Astrocyte (in vitro differentiated cells and primary cell): ENCODE results near the gene PFDN1. TPM values are rescaled to one million over a fixed set of nuclear protein-coding genes. Genes with fewer than 3 reads are reported as not detected.

Source experiments
- DNase-seq: peaks from one replicate; pipeline ENCODE4 v3.0.0-alpha.2; 2010; ENCODE audit warnings: low read depth
- FAIRE-seq: peaks from 2 replicates; lab custom pipeline; 2011; peaks lifted over from hg19 to GRCh38; lab: Jason Lieb, UNC
- H2AFZ ChIP-seq: 2 replicates; pipeline ENCODE4 v1.6.0; 2012; ENCODE audit warnings: low read depth, low read length, inconsistent platforms
- H3K27ac ChIP-seq: 2 replicates; pipeline ENCODE4 v1.5.1; 2011; ENCODE audit warnings: low read depth, low read length, inconsistent platforms
- H3K27me3 ChIP-seq: 2 replicates; pipeline ENCODE4 v1.6.0; 2011; ENCODE audit warnings: low read length, inconsistent platforms; ENCODE audit not compliant: insufficient read depth
- H3K36me3 ChIP-seq: 2 replicates; pipeline ENCODE4 v1.5.1; 2011; ENCODE audit warnings: low read length, inconsistent platforms; ENCODE audit not compliant: insufficient read depth
- H3K4me1 ChIP-seq: 2 replicates; pipeline ENCODE4 v1.5.1; 2011; ENCODE audit warnings: low read length, inconsistent platforms; ENCODE audit not compliant: insufficient read depth
- H3K4me2 ChIP-seq: 2 replicates; pipeline ENCODE4 v1.6.0; 2012; ENCODE audit warnings: low read length, inconsistent platforms
- H3K4me3 ChIP-seq: 2 replicates; pipeline ENCODE4 v1.5.1; 2011; ENCODE audit warnings: low read depth, mild to moderate bottlenecking, low read length, inconsistent platforms; ENCODE audit not compliant: insufficient read depth
- H3K79me2 ChIP-seq: 2 replicates; pipeline ENCODE4 v1.6.0; 2012; ENCODE audit warnings: mild to moderate bottlenecking, low read length, inconsistent platforms; ENCODE audit not compliant: insufficient read depth
- H3K9ac ChIP-seq: 2 replicates; pipeline ENCODE4 v1.6.0; 2012; ENCODE audit warnings: mild to moderate bottlenecking, low read length, inconsistent platforms
- H3K9me3 ChIP-seq: 2 replicates; pipeline ENCODE4 v1.5.1; 2012; ENCODE audit warnings: low read depth, mild to moderate bottlenecking, low read length, inconsistent platforms; ENCODE audit not compliant: insufficient read depth
- H4K20me1 ChIP-seq: 2 replicates; pipeline ENCODE4 v1.6.0; 2012; ENCODE audit warnings: low read length, inconsistent platforms; ENCODE audit not compliant: insufficient read depth
- H3K27ac Mint-ChIP-seq: one replicate; pipeline ENCODE4 v1.8.0; 2021; ENCODE audit warnings: mild to moderate bottlenecking, mixed read lengths; ENCODE audit not compliant: unreplicated experiment
- H3K27me3 Mint-ChIP-seq: one replicate; pipeline ENCODE4 v1.8.0; 2021; ENCODE audit warnings: low read depth, mixed read lengths; ENCODE audit not compliant: unreplicated experiment
- H3K36me3 Mint-ChIP-seq: one replicate; pipeline ENCODE4 v1.8.0; 2021; ENCODE audit warnings: low read depth, mixed read lengths; ENCODE audit not compliant: unreplicated experiment
- H3K4me1 Mint-ChIP-seq: one replicate; pipeline ENCODE4 v1.8.0; 2021; ENCODE audit warnings: low read depth, mixed read lengths; ENCODE audit not compliant: unreplicated experiment
- H3K4me3 Mint-ChIP-seq: one replicate; pipeline ENCODE4 v1.8.0; 2021; ENCODE audit warnings: mild to moderate bottlenecking, moderate library complexity, mixed read lengths; ENCODE audit not compliant: unreplicated experiment
- H3K9me3 Mint-ChIP-seq: one replicate; pipeline ENCODE4 v1.8.0; 2021; ENCODE audit warnings: mild to moderate bottlenecking, mixed read lengths; ENCODE audit not compliant: unreplicated experiment
- EZH2 ChIP-seq: IDR thresholded peaks from 2 replicates; pipeline ENCODE4 v1.6.1; 2012; ENCODE audit warnings: mild to moderate bottlenecking, low read length, inconsistent platforms; ENCODE audit not compliant: insufficient read depth
- total RNA-seq: library from RNA; stranded (reverse); gene quantifications from 2 replicates; pipeline ENCODE4 v1.2.1, GENCODE V29; 2021
- TF ChIP-seq, protein P1 (sequence below): IDR thresholded peaks from 2 replicates; pipeline ENCODE4 v1.5.1; 2011; ENCODE audit warnings: low read depth, mild to moderate bottlenecking, inconsistent platforms, low read length, moderate library complexity; ENCODE audit not compliant: insufficient read depth

Gene PFDN1
- total RNA-seq, 1 donor from 2014 or later, result 202 TPM

- no peak for DNase-seq
- no peak overlapping the region for H3K4me2 ChIP-seq
- no peaks in the 10 kb centered on the region for H3K79me2 ChIP-seq
- H3K9me3 ChIP-seq, result no peaks in the 10 kb centered on the region
- H3K4me1 ChIP-seq, result peaks cover 7% of the 10 kb centered on the region
- H4K20me1 ChIP-seq, result no peaks in the 10 kb centered on the region
- no peak overlapping the region for H3K4me3 Mint-ChIP-seq
- no peaks in the 10 kb centered on the region for H3K9me3 Mint-ChIP-seq
- H3K4me1 Mint-ChIP-seq, result peaks cover 30% of the 10 kb centered on the region
- no peaks in the 10 kb centered on the region for H3K27me3 ChIP-seq
- H3K27ac ChIP-seq, result no peak overlapping the region
- H2AFZ ChIP-seq, result no peak overlapping the region
- peaks cover 5% of the 10 kb centered on the region for H3K36me3 Mint-ChIP-seq
- H3K36me3 ChIP-seq, result no peaks in the 10 kb centered on the region
- H3K27me3 Mint-ChIP-seq, result no peaks in the 10 kb centered on the region
- no peak for TF ChIP-seq EZH2
- TF ChIP-seq, protein P1, sequence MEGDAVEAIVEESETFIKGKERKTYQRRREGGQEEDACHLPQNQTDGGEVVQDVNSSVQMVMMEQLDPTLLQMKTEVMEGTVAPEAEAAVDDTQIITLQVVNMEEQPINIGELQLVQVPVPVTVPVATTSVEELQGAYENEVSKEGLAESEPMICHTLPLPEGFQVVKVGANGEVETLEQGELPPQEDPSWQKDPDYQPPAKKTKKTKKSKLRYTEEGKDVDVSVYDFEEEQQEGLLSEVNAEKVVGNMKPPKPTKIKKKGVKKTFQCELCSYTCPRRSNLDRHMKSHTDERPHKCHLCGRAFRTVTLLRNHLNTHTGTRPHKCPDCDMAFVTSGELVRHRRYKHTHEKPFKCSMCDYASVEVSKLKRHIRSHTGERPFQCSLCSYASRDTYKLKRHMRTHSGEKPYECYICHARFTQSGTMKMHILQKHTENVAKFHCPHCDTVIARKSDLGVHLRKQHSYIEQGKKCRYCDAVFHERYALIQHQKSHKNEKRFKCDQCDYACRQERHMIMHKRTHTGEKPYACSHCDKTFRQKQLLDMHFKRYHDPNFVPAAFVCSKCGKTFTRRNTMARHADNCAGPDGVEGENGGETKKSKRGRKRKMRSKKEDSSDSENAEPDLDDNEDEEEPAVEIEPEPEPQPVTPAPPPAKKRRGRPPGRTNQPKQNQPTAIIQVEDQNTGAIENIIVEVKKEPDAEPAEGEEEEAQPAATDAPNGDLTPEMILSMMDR, result no peak
- no peak for FAIRE-seq
- H3K27ac Mint-ChIP-seq, result no peak overlapping the region
- H3K9ac ChIP-seq, result no peak overlapping the region
- no peak overlapping the region for H3K4me3 ChIP-seq
Observed at GRCh38 chr5:140207250-140207964, 95.5 kb downstream of the PFDN1 start.

DNA sequence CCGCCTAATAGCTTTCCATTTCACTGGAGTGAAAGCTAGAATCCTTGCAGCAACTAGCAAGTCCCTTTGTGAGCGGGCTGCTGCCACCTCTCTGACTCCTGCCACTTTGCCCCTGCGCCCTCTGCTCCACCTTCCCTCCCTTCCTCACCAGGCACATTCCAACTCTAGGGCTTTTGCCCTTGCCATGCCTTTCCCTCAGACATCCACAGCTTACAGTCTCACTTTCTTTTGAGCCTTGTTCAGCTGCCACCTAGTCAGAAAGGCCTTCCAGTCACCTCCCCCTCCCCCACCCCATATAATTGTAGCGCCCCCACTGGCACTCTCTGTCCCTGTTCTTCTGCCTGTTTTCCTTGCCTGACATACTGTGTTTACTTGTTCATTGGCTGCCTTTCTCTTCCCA, 96.9 kb downstream of the PFDN1 start:
- Mint-ChIP-seq H3K27ac (peak overlapping the region; percentile 30), H3K4me1 (peaks cover 30% of the 10 kb centered on the region), H3K4me3 (no peak overlapping the region), H3K36me3 (peaks cover 5% of the 10 kb centered on the region), H3K9me3 (no peaks in the 10 kb centered on the region), H3K27me3 (no peaks in the 10 kb centered on the region)
- no peak for DNase-seq
- no peaks in the 10 kb centered on the region for H3K79me2 ChIP-seq
- H4K20me1 ChIP-seq, result no peaks in the 10 kb centered on the region
- TF ChIP-seq EZH2, result no peak
- TF ChIP-seq, protein P1, result no peak
- no peaks in the 10 kb centered on the region for H3K9me3 ChIP-seq
- H2AFZ ChIP-seq, result no peak overlapping the region
- H3K36me3 ChIP-seq, result no peaks in the 10 kb centered on the region
- peaks cover 7% of the 10 kb centered on the region for H3K4me1 ChIP-seq
- H3K4me3 ChIP-seq, result no peak overlapping the region
- no peaks in the 10 kb centered on the region for H3K27me3 ChIP-seq
- no peak overlapping the region for H3K4me2 ChIP-seq
- H3K27ac ChIP-seq, result no peak overlapping the region
- FAIRE-seq, result no peak
- H3K9ac ChIP-seq, result no peak overlapping the region

DNA sequence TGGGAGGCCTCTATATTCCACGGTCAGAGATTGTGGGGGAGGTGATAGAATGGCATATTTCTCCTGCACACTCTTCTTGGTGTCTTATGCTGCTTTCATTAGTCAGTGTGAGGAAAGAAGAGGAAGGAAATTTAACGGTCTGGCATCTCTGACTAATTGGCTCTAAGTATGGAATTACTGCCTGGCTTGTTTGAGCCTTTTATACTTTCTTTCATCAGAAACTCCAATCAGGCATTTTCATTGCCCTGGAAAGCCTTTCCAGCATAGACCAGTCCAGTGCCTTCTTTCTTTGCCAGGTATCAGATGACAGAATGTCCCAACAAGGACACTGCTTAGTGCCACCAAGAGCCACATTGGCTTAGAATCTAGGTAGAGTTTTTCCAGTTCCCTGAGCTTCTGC, 97.7 kb downstream of the PFDN1 start:
- Histone ChIP-seq H3K4me3 (no peak overlapping the region), H3K9me3 (no peaks in the 10 kb centered on the region), H3K9ac (no peak overlapping the region), H3K27ac (no peak overlapping the region), H3K79me2 (no peaks in the 10 kb centered on the region), H3K4me2 (no peak overlapping the region), H2AFZ (no peak overlapping the region), H3K27me3 (no peaks in the 10 kb centered on the region), H3K36me3 (no peaks in the 10 kb centered on the region), H3K4me1 (peaks cover 7% of the 10 kb centered on the region), H4K20me1 (no peaks in the 10 kb centered on the region)
- H3K27ac Mint-ChIP-seq, result no peak overlapping the region
- no peak overlapping the region for H3K4me3 Mint-ChIP-seq
- H3K36me3 Mint-ChIP-seq, result peaks cover 5% of the 10 kb centered on the region
- DNase-seq, result peak; percentile 14
- TF ChIP-seq, protein P1, result no peak
- TF ChIP-seq EZH2, result no peak
- H3K9me3 Mint-ChIP-seq, result no peaks in the 10 kb centered on the region
- H3K4me1 Mint-ChIP-seq, result peaks cover 30% of the 10 kb centered on the region
- FAIRE-seq, result no peak
- no peaks in the 10 kb centered on the region for H3K27me3 Mint-ChIP-seq
